HAP-1 (cell line): Measurements from ENCODE around the gene TSPAN2.

ENCODE experiments used
- DNase-seq, 2 experiments: peaks; one replicate each; pipeline ENCODE4 v3.0.0-alpha.2; 2016 to 2020; ENCODE audit warnings: low spot score in 2 of 2
- H3K27me3 ChIP-seq: fragments of 250-450 bp; sonication (Bioruptor Pico); 2 replicates; pipeline ENCODE4 v1.5.1; 2020; ENCODE audit warnings: low read depth, mild to moderate bottlenecking, moderate library complexity
- H3K36me3 ChIP-seq: fragments of 250-450 bp; sonication (Bioruptor Pico); replicated peaks from 2 replicates; pipeline ENCODE4 v1.5.1; 2020; ENCODE audit warnings: mild to moderate bottlenecking
- H3K4me1 ChIP-seq: fragments of 250-450 bp; sonication (Bioruptor Pico); 2 replicates; pipeline ENCODE4 v1.5.1; 2020; ENCODE audit warnings: mild to moderate bottlenecking
- H3K4me3 ChIP-seq: fragments of 250-450 bp; sonication (Bioruptor Pico); 2 replicates; pipeline ENCODE4 v1.5.1; 2020; ENCODE audit warnings: mild to moderate bottlenecking, moderate library complexity
- H3K9me3 ChIP-seq: fragments of 250-450 bp; sonication (Bioruptor Pico); 2 replicates; pipeline ENCODE4 v1.5.1; 2020; ENCODE audit warnings: mild to moderate bottlenecking, moderate library complexity
- in situ Hi-C: fragments of 300-500 bp; cut with MboI; formaldehyde crosslinking; loops from 3 replicates; pipeline ENCODE4 v1.14.3; 2020; ENCODE audit warnings: low sequenced_read_pairs, inconsistent platforms, mixed read lengths

The TSPAN2 gene

GRCh38 chr1:115105831-115106230 is 16.5 kb upstream of the TSPAN2 start:
- no peaks in the 10 kb centered on the region; the same call in 1 of the 2 replicates for H3K27me3 ChIP-seq
- in situ Hi-C loops = no loop called here
- no peaks in the 10 kb centered on the region for H3K36me3 ChIP-seq
- DNase-seq = no peak
- H3K9me3 ChIP-seq = no peaks in the 10 kb centered on the region
- H3K4me1 ChIP-seq = no peaks in the 10 kb centered on the region
- no peak overlapping the region for H3K4me3 ChIP-seq

- DNase-seq = no peak
- Histone ChIP-seq H3K4me1 (no peaks in the 10 kb centered on the region), H3K36me3 (no peaks in the 10 kb centered on the region), H3K4me3 (no peak overlapping the region), H3K9me3 (no peaks in the 10 kb centered on the region), H3K27me3 (no peaks in the 10 kb centered on the region; the same call in 1 of the 2 replicates)
- in situ Hi-C loops = no loop called here
Measured at GRCh38 chr1:115099693-115100050, 10.4 kb upstream of the TSPAN2 start.

DNA sequence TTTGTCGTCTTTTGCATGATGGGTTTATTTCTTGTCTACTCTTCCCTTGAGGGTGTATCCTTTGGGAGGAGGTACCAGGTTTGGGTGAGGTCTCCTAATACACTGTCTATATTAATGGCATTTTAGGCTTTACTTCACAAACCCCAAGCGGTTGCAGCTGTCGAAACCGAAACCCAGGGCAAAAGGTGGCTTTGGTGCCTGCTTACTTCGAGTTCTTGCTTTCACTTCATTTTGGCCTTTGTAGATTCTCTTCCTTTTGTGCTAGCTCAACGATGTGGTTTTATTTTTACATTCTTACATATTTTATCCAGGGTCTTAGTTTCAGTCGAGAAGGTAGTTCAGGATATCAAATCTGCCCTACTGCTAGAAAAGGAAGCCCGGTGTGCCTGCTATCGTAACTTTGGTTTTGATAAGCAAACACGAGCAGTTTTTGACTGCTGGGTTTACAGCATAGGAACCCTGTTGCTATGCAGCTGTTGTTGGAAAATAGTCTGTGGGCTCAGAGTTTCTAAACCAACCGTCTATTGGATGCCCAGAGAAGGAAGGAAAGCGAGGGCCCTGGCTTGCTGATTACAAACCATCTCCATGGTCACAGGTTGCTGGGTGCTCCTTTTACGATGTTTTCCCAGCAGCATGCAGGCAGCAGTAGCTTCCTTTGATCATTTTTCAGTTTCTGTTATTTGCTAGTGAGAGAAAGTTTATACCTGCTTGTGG is 9.8 kb upstream of the TSPAN2 start:
- in situ Hi-C loops = no loop called here
- Histone ChIP-seq H3K4me3 (no peak overlapping the region), H3K27me3 (no peaks in the 10 kb centered on the region; the same call in 1 of the 2 replicates), H3K36me3 (no peaks in the 10 kb centered on the region), H3K9me3 (no peaks in the 10 kb centered on the region), H3K4me1 (no peaks in the 10 kb centered on the region)
- DNase-seq = no peak

DNA sequence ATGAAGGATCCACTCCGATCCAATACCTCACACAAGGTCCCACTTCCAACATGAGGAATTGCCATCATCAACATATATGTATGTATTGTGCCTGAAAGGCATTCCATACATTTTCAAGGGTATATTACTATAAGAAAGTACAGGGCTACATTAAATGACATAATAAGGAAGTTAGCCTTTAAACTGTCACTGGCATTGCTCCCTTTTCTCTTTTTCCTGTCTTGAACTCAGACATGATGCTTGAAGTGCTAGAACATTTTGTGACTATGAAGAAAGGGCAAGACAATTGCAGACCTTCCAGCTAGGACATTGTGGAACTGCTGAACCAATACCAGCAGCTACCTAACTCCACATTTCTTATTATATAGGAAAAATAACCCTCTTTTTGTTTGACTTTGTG is 2.9 kb upstream of the TSPAN2 start:
- Histone ChIP-seq H3K9me3 (no peaks in the 10 kb centered on the region), H3K4me1 (no peaks in the 10 kb centered on the region), H3K4me3 (no peak overlapping the region), H3K36me3 (no peaks in the 10 kb centered on the region), H3K27me3 (no peaks in the 10 kb centered on the region)
- no peak for DNase-seq
- in situ Hi-C loops = no loop called here

DNA sequence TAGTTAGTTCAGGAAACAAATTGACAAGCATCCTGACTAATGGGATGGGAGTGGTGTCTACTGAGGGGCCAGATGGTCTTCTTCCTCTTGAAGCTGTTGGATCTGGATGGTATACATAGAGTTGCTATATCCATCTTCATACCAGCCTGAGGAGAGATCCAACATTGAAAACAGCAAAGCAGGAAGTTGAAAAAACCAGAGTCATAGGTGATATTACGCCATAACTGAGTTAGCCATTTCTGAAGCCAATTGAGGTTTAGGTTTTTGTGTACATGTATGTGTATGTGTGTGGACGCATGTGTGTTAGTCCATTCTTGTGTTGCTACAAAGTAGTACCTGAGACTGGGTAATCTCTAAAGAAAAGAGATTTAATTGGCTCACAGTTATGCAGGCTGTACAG is 2.3 kb upstream of the TSPAN2 start:
- no peaks in the 10 kb centered on the region for H3K36me3 ChIP-seq
- no peak overlapping the region for H3K4me3 ChIP-seq
- DNase-seq = no peak
- in situ Hi-C loops = no loop called here
- no peaks in the 10 kb centered on the region for H3K27me3 ChIP-seq
- no peaks in the 10 kb centered on the region for H3K9me3 ChIP-seq
- no peaks in the 10 kb centered on the region for H3K4me1 ChIP-seq

DNA sequence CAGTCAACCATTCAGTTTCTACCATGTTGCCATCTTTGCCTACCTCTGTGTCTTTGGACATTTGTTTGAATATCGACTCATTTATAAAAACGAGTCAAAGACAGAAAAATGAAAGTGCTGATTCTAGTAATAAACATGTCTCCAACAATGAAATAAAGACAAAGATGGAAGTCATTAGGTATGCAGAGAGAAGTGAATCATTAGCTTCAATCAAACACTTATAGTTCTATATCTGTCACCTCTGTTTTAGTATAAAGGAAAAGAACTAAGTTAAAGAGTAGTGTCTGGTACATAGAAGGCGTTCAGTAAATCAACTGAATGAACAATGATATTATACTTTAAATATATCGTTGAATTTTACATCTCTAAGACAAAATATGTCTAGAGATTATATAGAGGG is 1.7 kb upstream of the TSPAN2 start:
- Histone ChIP-seq H3K27me3 (no peaks in the 10 kb centered on the region), H3K4me3 (no peak overlapping the region), H3K4me1 (no peaks in the 10 kb centered on the region), H3K9me3 (no peaks in the 10 kb centered on the region), H3K36me3 (no peaks in the 10 kb centered on the region)
- DNase-seq = no peak
- in situ Hi-C loops = no loop called here

DNA sequence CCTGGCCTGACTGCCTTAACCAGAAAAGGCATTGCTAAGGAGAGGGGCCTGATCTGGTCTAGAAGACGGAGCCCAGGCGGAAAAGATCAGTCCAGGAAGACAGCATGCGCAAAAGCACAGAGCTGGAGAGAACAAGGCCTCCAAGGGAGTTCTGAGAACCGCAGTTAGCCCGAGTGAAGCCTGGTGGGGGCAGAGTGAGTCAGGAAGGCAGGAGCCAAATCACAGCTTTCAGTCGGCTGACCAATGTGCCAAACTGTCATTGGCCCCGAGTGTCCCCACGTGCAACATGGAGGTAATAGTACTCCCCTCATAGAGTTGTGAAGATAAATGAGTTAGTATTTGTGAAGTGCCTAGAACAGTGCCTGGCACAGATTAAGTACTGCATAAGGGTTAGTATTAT is 1.2 kb upstream of the TSPAN2 start:
- H3K9me3 ChIP-seq = no peaks in the 10 kb centered on the region
- in situ Hi-C loops = no loop called here
- no peaks in the 10 kb centered on the region for H3K27me3 ChIP-seq
- no peaks in the 10 kb centered on the region for H3K36me3 ChIP-seq
- no peak overlapping the region for H3K4me3 ChIP-seq
- no peak for DNase-seq
- no peaks in the 10 kb centered on the region for H3K4me1 ChIP-seq

GRCh38 chr1:115090186-115090490 is 835 bp upstream of the TSPAN2 start:
- no peaks in the 10 kb centered on the region for H3K27me3 ChIP-seq
- in situ Hi-C loops = no loop called here
- no peaks in the 10 kb centered on the region for H3K36me3 ChIP-seq
- H3K4me1 ChIP-seq = no peaks in the 10 kb centered on the region
- peak overlapping the region; percentile 46 for H3K4me3 ChIP-seq
- H3K9me3 ChIP-seq = no peaks in the 10 kb centered on the region
- no peak for DNase-seq

DNA sequence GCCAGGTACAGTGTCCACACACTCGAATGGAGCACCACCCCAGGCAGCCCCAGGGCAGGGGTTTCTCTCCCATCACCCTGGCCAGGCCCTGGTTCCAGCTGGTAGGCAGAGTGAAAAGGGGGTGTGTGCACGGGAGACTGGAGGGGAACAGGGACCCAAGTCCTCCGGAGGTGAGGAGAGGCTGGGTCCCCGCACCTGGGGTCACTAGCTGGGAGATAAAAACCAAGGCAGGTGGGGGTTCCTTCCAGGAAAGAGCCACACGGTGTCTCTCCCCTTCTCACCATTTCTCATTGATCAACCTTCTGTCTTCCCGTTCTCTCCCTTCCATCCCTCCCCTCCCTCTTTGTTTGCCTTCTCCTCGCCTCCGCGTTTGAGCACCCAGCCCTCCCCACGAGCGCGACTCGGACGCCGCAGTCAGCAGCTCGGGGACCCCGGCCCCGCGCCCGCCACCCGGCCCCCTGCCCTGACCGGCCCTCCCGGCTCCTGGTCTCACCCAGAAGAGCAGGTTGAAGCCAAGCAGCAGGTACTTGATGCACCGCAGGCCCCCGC is 358 bp downstream of the TSPAN2 start:
- in situ Hi-C loops = no loop called here
- H3K4me1 ChIP-seq = no peaks in the 10 kb centered on the region
- DNase-seq = peak in 1 of 2 experiments; percentile 14

GRCh38 chr1:115088115-115088778 is 1.1 kb downstream of the TSPAN2 start:
- Histone ChIP-seq H3K9me3 (no peaks in the 10 kb centered on the region), H3K36me3 (no peaks in the 10 kb centered on the region), H3K27me3 (no peaks in the 10 kb centered on the region), H3K4me3 (peak overlapping the region; percentile 46), H3K4me1 (no peaks in the 10 kb centered on the region)
- DNase-seq = no peak
- in situ Hi-C loops = no loop called here

More for the DNA sequence above, 358 bp downstream of the TSPAN2 start:
- H3K4me3 ChIP-seq = peak overlapping the region; percentile 46
- H3K36me3 ChIP-seq = no peaks in the 10 kb centered on the region
- no peaks in the 10 kb centered on the region for H3K27me3 ChIP-seq
- H3K9me3 ChIP-seq = no peaks in the 10 kb centered on the region

GRCh38 chr1:115086176-115086830 is 3.0 kb downstream of the TSPAN2 start:
- Histone ChIP-seq H3K4me3 (no peak overlapping the region), H3K9me3 (no peaks in the 10 kb centered on the region), H3K27me3 (no peaks in the 10 kb centered on the region), H3K36me3 (no peaks in the 10 kb centered on the region), H3K4me1 (no peaks in the 10 kb centered on the region)
- no peak for DNase-seq
- in situ Hi-C loops = no loop called here

- H3K27me3 ChIP-seq = no peaks in the 10 kb centered on the region
- H3K36me3 ChIP-seq = no peaks in the 10 kb centered on the region
- DNase-seq = no peak
- no peaks in the 10 kb centered on the region for H3K4me1 ChIP-seq
- in situ Hi-C loops = no loop called here
- no peaks in the 10 kb centered on the region for H3K9me3 ChIP-seq
- H3K4me3 ChIP-seq = no peak overlapping the region
Measured at GRCh38 chr1:115084902-115085511, 4.3 kb downstream of the TSPAN2 start.

DNA sequence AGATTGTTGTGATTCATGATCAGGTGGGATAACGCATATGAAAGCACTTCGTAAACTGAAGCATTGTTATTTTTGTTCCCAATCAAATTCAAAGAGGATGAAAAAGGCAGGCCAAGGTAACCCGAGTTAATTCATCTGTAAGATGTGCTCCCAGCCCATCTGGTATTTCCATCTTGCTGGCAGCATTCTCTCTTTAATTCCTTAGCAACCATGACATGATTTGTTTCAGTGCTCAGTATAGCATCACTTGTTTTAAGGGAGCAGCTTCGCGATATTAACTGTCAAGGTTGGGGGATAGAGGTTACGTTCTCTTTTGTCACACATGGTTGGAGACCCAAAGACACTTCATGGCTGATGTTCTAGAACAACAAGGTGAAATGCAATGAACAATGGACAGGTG is 6.4 kb downstream of the TSPAN2 start:
- Histone ChIP-seq H3K36me3 (no peaks in the 10 kb centered on the region), H3K4me3 (no peak overlapping the region), H3K4me1 (no peaks in the 10 kb centered on the region), H3K9me3 (no peaks in the 10 kb centered on the region), H3K27me3 (no peaks in the 10 kb centered on the region)
- no peak for DNase-seq
- in situ Hi-C loops = no loop called here

DNA sequence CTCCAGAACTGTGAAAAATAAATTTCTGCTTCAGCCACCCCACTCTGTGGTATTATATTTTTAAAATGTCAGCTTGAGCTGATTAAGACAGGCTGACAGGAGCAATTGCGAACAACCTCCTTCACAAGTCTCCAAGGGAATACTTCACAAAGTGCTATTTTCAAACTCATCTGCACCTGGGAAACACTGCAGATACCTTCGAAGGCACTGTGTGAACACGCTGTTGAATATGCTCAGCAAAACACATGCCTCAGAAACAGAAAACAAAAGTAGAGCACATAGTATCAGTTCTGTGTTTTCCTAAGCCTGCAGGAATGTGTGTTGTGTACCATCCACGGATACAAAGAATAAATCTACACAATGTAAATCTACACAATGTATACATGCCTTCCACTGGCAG is 10.6 kb downstream of the TSPAN2 start:
- no peak overlapping the region for H3K4me3 ChIP-seq
- H3K9me3 ChIP-seq = no peaks in the 10 kb centered on the region
- no peaks in the 10 kb centered on the region for H3K27me3 ChIP-seq
- in situ Hi-C loops = no loop called here
- no peak for DNase-seq
- H3K36me3 ChIP-seq = no peaks in the 10 kb centered on the region
- no peaks in the 10 kb centered on the region for H3K4me1 ChIP-seq
